SKM-1 treated with dmso at 0.1 percent for 144 hours (cell line): ENCODE measurements around the gene MSH3.
"Not testable (repeated sequence)": the region's sequence is repeated elsewhere in the genome, so short reads cannot be mapped to it uniquely, and the experiment has no call there.

Experiments
- DNase-seq: peaks from one replicate; lab custom pipeline; 2025; ENCODE audit not compliant: unreplicated experiment; lab: John Stamatoyannopoulos, UW

Gene MSH3

GRCh38 chr5:80789319-80790016, 135.0 kb downstream of the MSH3 start:
- not testable (repeated sequence) for DNase-seq

GRCh38 chr5:80790698-80791097, 136.2 kb downstream of the MSH3 start:
- DNase-seq: no peak

GRCh38 chr5:80793354-80793753, 138.9 kb downstream of the MSH3 start:
- DNase-seq: no peak

- DNase-seq: no peak
Measured at GRCh38 chr5:80796846-80797245, 142.4 kb downstream of the MSH3 start.

- no peak for DNase-seq
Measured at GRCh38 chr5:80797428-80798024, 143.1 kb downstream of the MSH3 start.

GRCh38 chr5:80798166-80798565, 143.7 kb downstream of the MSH3 start:
- no peak for DNase-seq

- no peak for DNase-seq
Measured at GRCh38 chr5:80798633-80799032, 144.2 kb downstream of the MSH3 start.

GRCh38 chr5:80799041-80799440, 144.6 kb downstream of the MSH3 start:
- DNase-seq: no peak

- DNase-seq: no peak
Measured at GRCh38 chr5:80799573-80799972, 145.1 kb downstream of the MSH3 start.

- no peak for DNase-seq
Measured at GRCh38 chr5:80804332-80804731, 149.9 kb downstream of the MSH3 start.

GRCh38 chr5:80805038-80805437, 150.6 kb downstream of the MSH3 start:
- DNase-seq: no peak

GRCh38 chr5:80806929-80807328, 152.5 kb downstream of the MSH3 start:
- no peak for DNase-seq

- no peak for DNase-seq
Measured at GRCh38 chr5:80809451-80809850, 155.0 kb downstream of the MSH3 start.

- DNase-seq: no peak
Measured at GRCh38 chr5:80810425-80810824, 156.0 kb downstream of the MSH3 start.

- DNase-seq: no peak
Measured at GRCh38 chr5:80816590-80816989, 162.1 kb downstream of the MSH3 start.

- no peak for DNase-seq
Measured at GRCh38 chr5:80820685-80821084, 166.2 kb downstream of the MSH3 start.

- DNase-seq: no peak
Measured at GRCh38 chr5:80822640-80823039, 168.2 kb downstream of the MSH3 start.

- DNase-seq: not testable (repeated sequence)
Measured at GRCh38 chr5:80824159-80824558, 169.7 kb downstream of the MSH3 start.

- DNase-seq: no peak
Measured at GRCh38 chr5:80825786-80826460, 171.5 kb downstream of the MSH3 start.

GRCh38 chr5:80834710-80835109, 180.3 kb downstream of the MSH3 start:
- DNase-seq: no peak

GRCh38 chr5:80835128-80835527, 180.7 kb downstream of the MSH3 start:
- DNase-seq: no peak

GRCh38 chr5:80837679-80838078, 183.2 kb downstream of the MSH3 start:
- DNase-seq: no peak
